Testis (tissue), 3 donors: Measurements from ENCODE around the gene OVAAL. TPM values are rescaled to one million over a fixed set of nuclear protein-coding genes. Genes with fewer than 3 reads are reported as not detected.
"Not testable (repeated sequence)": the region's sequence is repeated elsewhere in the genome, so short reads cannot be mapped to it uniquely, and the experiment has no call there.

Experiments used
- DNase-seq: peaks from one replicate; pipeline ENCODE4 v3.0.0-alpha.2; 2019
- H3K27ac ChIP-seq, 2 donors: fragments of 200-600 bp; sonication (generic); one replicate each; pipeline ENCODE4 v1.5.1; 2019
- H3K27me3 ChIP-seq: fragments of 200-600 bp; sonication (generic); one replicate; pipeline ENCODE4 v1.5.1; 2019
- H3K36me3 ChIP-seq: fragments of 200-600 bp; sonication (generic); one replicate; pipeline ENCODE4 v1.5.1; 2017; ENCODE audit warnings: low read depth; ENCODE audit errors: missing control alignments
- H3K4me1 ChIP-seq: fragments of 200-600 bp; sonication (generic); one replicate; pipeline ENCODE4 v1.5.1; 2019
- H3K4me3 ChIP-seq, 2 donors: fragments of 200-600 bp; sonication (generic); one replicate each; pipeline ENCODE4 v1.5.1; 2017 to 2019
- H3K9me3 ChIP-seq: fragments of 200-600 bp; sonication (generic); one replicate; pipeline ENCODE4 v1.5.1; 2017
- POLR2A ChIP-seq: fragments of 450-650 bp; IDR thresholded peaks from one replicate; pipeline ENCODE4 v1.6.1; 2017; ENCODE audit warnings: antibody characterized with exemption, mild to moderate bottlenecking, moderate library complexity
- WGBS, 2 donors: methylation state at CpG; one replicate each; pipeline ENCODE4 v1.1.5; 2018; 5-methylcytosine and 5-hydroxymethylcytosine counted together
- intact Hi-C: fragments of 100-400 bp; cut with DNase I; formaldehyde crosslinking; loops from one replicate; pipeline ENCODE4 v1.15.1; 2023; ENCODE audit warnings: low total_unique reads
- polyA plus RNA-seq: library from polyadenylated mRNA; stranded (reverse); fragments of 350-450 nt; fragmentation: Illumina TruSeq; extraction: RNeasy Lipid Tissue Mini Kit (QIAGEN cat#74804); gene quantifications from one replicate; pipeline ENCODE4 v1.2.3, GENCODE V29; 2014; ENCODE audit warnings: low read depth, low replicate concordance; ENCODE audit not compliant: insufficient read depth
- total RNA-seq, 2 donors: library from RNA; depleted of rRNA; stranded (reverse); fragments of >200 nt; gene quantifications; one replicate each; pipeline ENCODE4 v1.2.3, GENCODE V29; 2016
- TF ChIP-seq, protein P1 (sequence below), 3 experiments: fragments of 450-650 bp in 2 of 3; fragments of 200-600 bp in 1 of 3; sonication (generic) in 1 of 3; IDR thresholded peaks; one replicate each; pipeline ENCODE4 v1.5.1; 2016 to 2019; ENCODE audit warnings: antibody characterized with exemption in 3 of 3, mild to moderate bottlenecking in 2 of 3, moderate library complexity in 1 of 3

The OVAAL gene
- total and polyA plus RNA-seq, 3 donors from 2014 or later, result not detected

DNA sequence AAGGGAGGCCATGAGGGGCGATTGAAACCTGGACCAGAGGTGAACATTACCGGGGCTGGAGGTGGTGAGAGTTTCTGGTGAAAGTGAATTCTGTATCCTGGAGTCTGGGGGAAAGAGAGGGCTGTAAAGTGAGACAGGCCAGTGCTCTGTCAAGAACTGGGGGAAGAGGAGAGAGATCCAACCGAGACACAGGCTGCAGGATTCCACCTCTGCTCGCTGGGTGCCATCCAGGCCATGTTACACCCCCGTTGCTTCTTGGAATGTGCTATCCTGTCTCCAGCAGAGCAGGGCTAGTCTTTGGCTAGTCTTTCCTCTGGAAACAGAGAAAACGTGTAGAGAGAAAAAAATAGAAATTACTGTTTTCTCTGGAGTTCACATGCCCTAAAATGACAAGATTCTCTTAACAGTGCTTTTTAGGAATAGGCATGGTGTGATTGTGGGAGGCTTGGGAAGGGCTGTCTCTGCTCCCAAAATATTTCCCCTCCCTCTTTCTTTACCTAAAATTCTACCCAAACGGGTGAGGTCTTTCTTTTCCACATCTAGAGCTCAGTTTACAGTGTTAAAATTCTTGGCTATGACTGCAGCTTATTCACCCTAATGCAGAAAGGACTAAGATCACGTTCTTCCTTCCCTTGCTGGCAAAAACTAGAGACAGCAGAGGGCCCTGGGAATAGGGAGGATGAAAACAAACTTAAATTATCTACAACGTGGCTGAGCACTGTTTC, 16.5 kb upstream of the OVAAL start:
- Histone ChIP-seq H3K36me3 (no peaks in the 10 kb centered on the region), H3K4me3 (no peak overlapping the region), H3K4me1 (peaks cover 14% of the 10 kb centered on the region), H3K27me3 (no peaks in the 10 kb centered on the region), H3K9me3 (no peaks in the 10 kb centered on the region), H3K27ac (peak overlapping the region in 1 of 2 donors; percentile 73)
- DNase-seq, result no peak
- WGBS, 2 donors, result 37 to 40% methylated on average over 9 of the region's 9 CpGs
- intact Hi-C loops, result no loop called here
- TF ChIP-seq POLR2A, result no peak
- TF ChIP-seq, protein P1, sequence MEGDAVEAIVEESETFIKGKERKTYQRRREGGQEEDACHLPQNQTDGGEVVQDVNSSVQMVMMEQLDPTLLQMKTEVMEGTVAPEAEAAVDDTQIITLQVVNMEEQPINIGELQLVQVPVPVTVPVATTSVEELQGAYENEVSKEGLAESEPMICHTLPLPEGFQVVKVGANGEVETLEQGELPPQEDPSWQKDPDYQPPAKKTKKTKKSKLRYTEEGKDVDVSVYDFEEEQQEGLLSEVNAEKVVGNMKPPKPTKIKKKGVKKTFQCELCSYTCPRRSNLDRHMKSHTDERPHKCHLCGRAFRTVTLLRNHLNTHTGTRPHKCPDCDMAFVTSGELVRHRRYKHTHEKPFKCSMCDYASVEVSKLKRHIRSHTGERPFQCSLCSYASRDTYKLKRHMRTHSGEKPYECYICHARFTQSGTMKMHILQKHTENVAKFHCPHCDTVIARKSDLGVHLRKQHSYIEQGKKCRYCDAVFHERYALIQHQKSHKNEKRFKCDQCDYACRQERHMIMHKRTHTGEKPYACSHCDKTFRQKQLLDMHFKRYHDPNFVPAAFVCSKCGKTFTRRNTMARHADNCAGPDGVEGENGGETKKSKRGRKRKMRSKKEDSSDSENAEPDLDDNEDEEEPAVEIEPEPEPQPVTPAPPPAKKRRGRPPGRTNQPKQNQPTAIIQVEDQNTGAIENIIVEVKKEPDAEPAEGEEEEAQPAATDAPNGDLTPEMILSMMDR (IDR thresholded peaks at IDR 0.05), result no peak

DNA sequence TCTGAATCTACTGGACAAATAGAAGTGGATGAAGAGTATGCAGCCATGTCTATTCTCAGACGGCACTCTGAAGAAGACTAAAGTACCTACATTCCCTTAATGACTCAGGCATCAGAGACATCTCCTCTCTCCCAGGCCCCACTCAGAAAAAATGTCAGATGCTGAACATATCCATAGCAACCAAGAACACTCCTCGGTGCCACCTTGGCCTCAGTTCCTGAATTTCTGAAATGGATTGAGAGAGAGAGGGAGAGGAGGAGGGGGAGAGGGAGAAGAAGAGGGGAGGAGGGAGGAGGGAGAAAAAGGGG, 16.0 kb upstream of the OVAAL start:
- DNase-seq, result no peak
- intact Hi-C loops, result no loop called here
- no peak overlapping the region for H3K4me3 ChIP-seq
- H3K9me3 ChIP-seq, result no peaks in the 10 kb centered on the region
- H3K27me3 ChIP-seq, result no peaks in the 10 kb centered on the region
- H3K27ac ChIP-seq, result peak overlapping the region in 1 of 2 donors; percentile 73
- 31 to 50% methylated on average over 2 of the region's 2 CpGs for WGBS, 2 donors
- TF ChIP-seq POLR2A, result no peak
- TF ChIP-seq, protein P1 (IDR thresholded peaks at IDR 0.05), result no peak
- H3K4me1 ChIP-seq, result peaks cover 14% of the 10 kb centered on the region
- H3K36me3 ChIP-seq, result no peaks in the 10 kb centered on the region

DNA sequence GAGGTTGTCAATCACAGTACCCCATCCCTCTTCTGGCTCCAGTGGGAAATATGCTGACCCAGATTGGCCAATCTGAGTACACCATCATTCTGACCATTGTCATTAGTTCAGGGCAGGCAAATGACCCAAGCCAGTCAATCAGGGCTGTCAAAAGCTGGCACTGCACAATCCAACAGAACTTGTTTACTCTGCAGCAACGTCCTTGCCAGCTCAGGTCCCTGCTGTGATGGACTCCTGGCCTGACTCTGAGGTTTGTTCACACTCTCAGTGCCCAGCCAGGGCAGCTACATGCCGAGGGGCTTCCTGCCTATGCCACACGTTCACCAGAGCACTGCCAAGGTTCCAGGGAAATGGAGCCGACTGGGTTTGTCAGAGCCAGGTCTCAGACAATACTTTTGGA, 14.7 kb upstream of the OVAAL start:
- H3K36me3 ChIP-seq, result no peaks in the 10 kb centered on the region
- DNase-seq, result no peak
- 63 to 95% methylated on average over 1 to 4 of the region's 4 CpGs for WGBS, 2 donors
- no peaks in the 10 kb centered on the region for H3K27me3 ChIP-seq
- no peak overlapping the region for H3K4me3 ChIP-seq
- peaks cover 14% of the 10 kb centered on the region for H3K4me1 ChIP-seq
- intact Hi-C loops, result no loop called here
- no peaks in the 10 kb centered on the region for H3K9me3 ChIP-seq
- no peak for TF ChIP-seq POLR2A
- TF ChIP-seq, protein P1 (IDR thresholded peaks at IDR 0.05), result no peak
- no peak overlapping the region for H3K27ac ChIP-seq

DNA sequence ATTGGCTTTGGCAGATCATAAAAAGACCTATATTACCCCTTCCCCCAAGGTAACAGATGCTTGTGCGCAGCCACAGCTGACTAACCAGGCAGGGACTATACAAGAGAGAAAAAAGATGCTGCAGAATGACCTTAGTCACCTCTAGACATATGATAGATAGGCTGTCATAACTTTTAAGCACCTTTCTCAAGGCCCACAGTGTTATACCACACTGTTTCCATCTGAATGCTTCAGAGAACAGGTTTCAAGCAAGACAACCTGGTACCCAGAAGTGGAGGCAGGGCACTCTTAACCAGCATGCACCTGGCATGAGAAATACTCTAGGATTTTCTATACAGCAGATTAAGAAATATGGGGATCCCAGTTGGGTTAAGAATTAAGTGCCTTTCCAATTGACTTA, 12.8 kb upstream of the OVAAL start:
- H3K4me1 ChIP-seq, result peaks cover 14% of the 10 kb centered on the region
- no peaks in the 10 kb centered on the region for H3K36me3 ChIP-seq
- H3K9me3 ChIP-seq, result no peaks in the 10 kb centered on the region
- 94 to 95% methylated on average over 1 of the region's 1 CpG for WGBS, 2 donors
- no peak overlapping the region for H3K4me3 ChIP-seq
- intact Hi-C loops, result no loop called here
- DNase-seq, result no peak
- TF ChIP-seq POLR2A, result no peak
- TF ChIP-seq, protein P1 (IDR thresholded peaks at IDR 0.05), result no peak
- no peak overlapping the region for H3K27ac ChIP-seq
- H3K27me3 ChIP-seq, result no peaks in the 10 kb centered on the region

DNA sequence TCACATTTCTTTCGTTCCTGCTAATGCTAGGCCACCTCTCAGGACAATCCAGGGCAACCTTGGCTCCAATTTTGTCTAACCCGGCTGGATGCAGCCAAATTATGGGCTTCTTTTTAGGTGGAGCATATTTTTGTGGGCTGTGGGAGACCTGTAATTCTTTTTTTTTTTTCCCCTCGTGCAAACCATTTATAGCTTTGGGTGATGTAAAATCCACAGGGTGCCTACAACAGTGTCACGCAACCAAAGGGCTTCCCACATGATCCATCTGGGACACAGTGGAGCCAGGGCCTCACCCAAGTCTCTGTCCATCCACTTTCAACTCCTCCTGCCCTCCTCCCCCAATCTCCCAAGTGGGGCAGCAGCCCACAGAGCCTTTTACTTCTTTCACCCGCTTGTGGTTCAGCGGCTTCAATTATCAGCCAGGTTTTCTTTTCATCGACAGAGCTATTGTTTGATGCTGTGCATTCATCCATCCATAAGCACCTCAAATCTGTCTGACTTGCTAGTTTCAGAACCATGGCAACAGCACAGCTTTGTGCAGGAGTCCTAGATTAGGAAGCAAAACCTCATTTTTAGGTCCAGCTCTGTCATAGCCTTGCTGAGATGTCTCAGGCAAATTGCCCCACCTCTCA, 10.0 kb upstream of the OVAAL start:
- Histone ChIP-seq H3K9me3 (no peaks in the 10 kb centered on the region), H3K4me1 (no peaks in the 10 kb centered on the region), H3K4me3 (no peak overlapping the region), H3K27me3 (no peaks in the 10 kb centered on the region), H3K36me3 (no peaks in the 10 kb centered on the region), H3K27ac (no peak overlapping the region)
- DNase-seq, result no peak
- WGBS, 2 donors, result 91 to 92% methylated on average over 7 of the region's 7 CpGs
- no peak for TF ChIP-seq POLR2A
- TF ChIP-seq, protein P1 (IDR thresholded peaks at IDR 0.05), result no peak
- intact Hi-C loops, result no loop called here

DNA sequence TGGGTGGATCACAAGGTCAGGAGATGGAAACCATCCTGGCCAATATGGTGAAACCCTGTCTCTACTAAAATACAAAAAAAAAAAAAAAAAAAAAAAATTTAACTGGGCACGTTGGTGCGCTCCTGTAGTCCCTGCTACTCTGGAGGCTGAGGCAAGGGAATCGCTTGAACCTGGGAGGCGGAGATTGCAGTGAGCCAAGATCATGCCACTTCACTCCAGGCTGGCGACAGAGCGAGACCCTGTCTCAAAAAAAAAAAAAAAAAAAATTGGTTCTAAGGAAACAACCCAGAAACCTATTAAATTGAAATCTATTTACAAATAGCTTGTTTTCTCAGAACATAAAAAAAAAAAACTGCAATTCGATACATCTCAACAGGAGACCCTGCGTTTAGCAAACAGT, 9.0 kb upstream of the OVAAL start:
- 87 to 91% methylated on average over 8 of the region's 8 CpGs for WGBS, 2 donors
- not testable (repeated sequence) for H3K36me3 ChIP-seq

More for the DNA sequence above, 9.0 kb upstream of the OVAAL start:
- H3K4me1 ChIP-seq, intact Hi-C loops, H3K4me3 ChIP-seq, H3K27ac ChIP-seq, DNase-seq, H3K9me3 ChIP-seq, H3K27me3 ChIP-seq: not testable (repeated sequence)
